ENCODE data around the gene KRTAP2-1.
"Not testable (repeated sequence)": the region's sequence is repeated elsewhere in the genome, so short reads cannot be mapped to it uniquely, and the experiment has no call there.

The KRTAP2-1 gene

DNA sequence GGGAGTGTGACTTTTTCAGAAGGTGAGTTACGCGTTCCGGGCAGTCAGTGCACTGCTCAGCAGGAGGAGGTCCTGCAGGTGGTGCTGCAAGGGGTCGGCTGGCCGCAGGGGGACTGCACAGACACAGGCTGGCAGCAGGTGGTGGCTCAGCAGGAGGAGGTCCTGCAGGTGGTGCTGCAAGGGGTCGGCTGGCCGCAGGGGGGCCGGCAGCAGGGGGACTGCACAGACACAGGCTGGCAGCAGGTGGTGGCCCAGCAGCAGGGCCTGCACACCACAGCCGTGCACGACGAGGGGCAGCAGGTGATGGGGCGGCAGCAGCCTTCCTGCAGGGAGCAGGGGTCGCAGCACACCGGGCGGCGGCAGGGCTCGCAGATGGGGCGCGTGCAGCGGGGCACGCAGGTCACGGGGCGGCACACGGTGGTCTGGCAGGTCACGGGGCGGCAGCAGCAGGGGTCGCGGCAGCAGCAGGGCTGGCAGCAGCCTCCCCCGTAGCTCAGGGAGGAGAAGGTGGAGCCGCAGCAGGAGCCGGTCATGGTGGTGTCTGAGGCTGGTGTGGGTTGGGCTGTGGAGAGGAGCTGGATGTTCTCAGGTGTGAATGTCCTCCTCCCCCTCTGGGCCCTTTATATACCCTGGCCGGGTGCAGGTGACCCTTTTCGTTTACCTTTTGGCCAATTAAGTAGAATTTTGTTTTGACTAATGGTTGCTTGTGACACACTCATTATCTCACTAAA, at the start of gene KRTAP2-1:
Gene KRTAP2-1 (minus strand): TSS at position 582 of the 731 bp plus-strand sequence. CDS start 49 bp downstream, at position 533.
- not testable (repeated sequence) for DNase-seq

DNA sequence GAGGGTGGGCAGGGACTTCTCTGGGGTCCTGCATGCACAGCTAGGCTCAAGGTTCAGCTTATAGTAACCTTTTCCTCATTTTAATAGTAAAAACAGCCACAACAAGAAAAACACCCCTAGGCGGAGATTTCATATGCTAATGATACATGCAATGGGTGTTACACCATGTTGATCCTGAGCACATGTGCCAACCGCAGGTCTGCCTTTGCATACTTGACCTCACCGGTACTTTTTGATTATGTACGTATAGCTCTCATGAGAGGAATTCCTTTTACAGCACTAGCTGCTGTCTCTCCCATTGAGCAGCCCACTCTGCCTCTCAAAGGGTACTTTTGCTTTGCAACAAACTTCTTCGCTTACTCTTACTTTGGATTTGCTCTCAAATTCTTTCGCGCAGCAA, 48.9 kb upstream of the KRTAP2-1 start:
- no peak for DNase-seq

- not testable (repeated sequence) for DNase-seq
Observed at GRCh38 chr17:41088760-41089352, 41.7 kb upstream of the KRTAP2-1 start.

GRCh38 chr17:41084100-41084856, 37.2 kb upstream of the KRTAP2-1 start, which contains the start of gene KRTAP4-7:
TSS of gene KRTAP4-7 (plus strand) at chr17:41084150. CDS start at chr17:41084207, 57 bp downstream.
- DNase-seq: not testable (repeated sequence)

- DNase-seq: not testable (repeated sequence)
Observed at GRCh38 chr17:41083427-41083826, 36.3 kb upstream of the KRTAP2-1 start.

- no peak for DNase-seq
Observed at GRCh38 chr17:41082626-41083025, 35.5 kb upstream of the KRTAP2-1 start.

DNA sequence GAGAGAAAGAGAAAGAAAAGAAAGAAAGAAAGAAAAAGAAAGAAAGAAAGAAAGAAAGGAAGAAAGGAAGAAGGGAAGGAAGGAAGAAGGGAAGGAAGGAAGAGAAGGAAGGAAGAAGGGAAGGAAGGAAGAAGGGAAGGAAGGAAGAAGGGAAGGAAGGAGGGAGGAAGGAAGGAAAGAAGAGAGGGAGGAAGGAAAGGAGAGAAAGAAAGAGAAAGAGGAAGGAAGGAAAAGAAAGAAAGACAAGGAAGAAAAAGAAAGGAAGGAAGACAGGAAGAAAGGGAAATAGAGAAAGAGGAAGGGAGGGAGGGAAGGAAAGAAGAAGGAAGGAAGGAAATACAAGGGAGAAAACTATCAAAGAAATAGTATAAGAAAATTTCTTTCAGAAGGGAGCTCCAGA, 29.7 kb upstream of the KRTAP2-1 start:
- no peak for DNase-seq

GRCh38 chr17:41073676-41074075, 26.6 kb upstream of the KRTAP2-1 start:
- DNase-seq: no peak

GRCh38 chr17:41071606-41072360, 24.7 kb upstream of the KRTAP2-1 start:
- DNase-seq: no peak

- DNase-seq: no peak
Observed at GRCh38 chr17:41069031-41069430, 21.9 kb upstream of the KRTAP2-1 start.

DNA sequence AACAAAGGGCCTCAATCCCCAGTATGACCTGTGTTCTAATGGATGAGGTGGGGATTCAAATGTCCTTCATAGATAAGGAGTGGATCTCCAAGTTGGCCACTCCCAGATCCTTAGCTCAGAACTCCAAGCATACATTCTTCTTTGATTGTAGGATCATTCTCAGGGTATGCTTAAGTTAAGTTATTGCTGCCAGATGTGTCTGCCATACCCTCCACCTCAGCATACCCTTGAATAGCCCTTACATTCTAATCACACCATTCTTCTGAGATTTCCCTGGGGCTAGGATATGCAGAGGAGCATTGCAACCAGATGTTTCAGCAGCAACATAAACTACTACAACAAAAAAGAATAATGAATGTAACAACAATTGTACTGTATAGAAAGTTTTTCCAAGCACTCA, 20.2 kb upstream of the KRTAP2-1 start:
- DNase-seq: no peak

DNA sequence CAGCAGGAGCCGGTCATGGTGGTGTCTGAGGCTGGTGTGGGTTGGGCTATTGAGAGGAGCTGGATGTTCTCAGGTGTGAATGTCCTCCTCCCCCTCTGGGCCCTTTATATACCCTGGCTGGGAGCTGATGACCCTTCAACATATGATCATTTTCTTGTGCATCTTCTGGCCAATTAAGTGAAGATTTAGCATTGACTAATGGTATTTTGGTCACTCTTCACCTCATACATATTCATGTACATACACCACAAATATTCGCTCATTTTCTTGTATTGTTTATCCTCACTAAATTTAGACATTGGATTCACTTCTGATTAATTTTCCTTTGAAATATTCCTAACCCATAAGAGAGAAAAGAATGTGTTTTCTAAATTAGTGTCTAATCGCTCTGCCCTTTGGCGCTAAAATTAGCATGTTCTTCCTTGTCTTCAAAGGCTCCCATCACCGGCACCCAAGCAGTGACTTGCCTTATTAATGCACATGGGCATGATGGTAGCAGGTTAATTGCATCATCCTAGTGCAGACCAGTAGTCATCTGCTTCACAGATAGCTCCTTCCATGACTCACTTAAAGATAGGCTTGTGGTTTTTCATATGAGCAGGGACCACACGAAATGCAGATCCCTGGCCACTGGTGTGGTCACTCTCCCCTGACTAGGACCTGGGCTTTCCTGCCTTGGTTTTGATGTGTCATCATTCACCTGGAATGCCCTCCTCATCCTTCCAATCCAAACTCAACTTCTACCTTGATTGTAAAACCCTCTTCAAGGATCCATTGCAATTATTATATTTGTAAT, 18.9 kb upstream of the KRTAP2-1 start, which contains the start of gene KRTAP2-4:
Gene KRTAP2-4 (minus strand): TSS at position 51 of the 796 bp plus-strand sequence. CDS start 34 bp downstream, at position 17.
- no peak for DNase-seq

DNA sequence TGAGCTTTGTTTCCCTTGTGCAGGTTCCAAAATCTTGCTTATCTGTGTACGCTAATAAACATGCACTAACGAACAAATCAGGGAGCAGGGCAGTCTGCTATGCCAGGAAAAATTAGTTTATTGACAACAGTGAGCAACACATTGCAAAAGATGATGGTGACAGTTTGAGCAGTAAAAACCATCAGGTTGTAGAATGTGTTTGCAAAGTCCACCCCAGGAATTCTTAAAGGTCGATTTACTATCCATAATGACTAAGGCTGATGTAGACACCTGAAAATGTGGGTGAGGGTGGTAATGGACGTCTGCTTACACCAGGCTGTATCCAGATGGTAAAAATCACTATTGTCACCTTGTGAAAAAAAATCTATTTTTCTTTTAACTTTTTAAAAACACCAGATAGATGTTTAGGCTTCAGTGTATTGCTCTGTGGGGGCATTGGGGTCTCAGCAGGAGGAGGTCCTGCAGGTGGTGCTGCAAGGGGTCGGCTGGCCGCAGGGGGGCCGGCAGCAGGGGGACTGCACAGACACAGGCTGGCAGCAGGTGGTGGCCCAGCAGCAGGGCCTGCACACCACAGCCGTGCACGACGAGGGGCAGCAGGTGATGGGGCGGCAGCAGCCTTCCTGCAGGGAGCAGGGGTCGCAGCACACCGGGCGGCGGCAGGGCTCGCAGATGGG, 18.0 kb upstream of the KRTAP2-1 start:
- DNase-seq: not testable (repeated sequence)

- DNase-seq: no peak
Observed at GRCh38 chr17:41064301-41064700, 17.2 kb upstream of the KRTAP2-1 start.

DNA sequence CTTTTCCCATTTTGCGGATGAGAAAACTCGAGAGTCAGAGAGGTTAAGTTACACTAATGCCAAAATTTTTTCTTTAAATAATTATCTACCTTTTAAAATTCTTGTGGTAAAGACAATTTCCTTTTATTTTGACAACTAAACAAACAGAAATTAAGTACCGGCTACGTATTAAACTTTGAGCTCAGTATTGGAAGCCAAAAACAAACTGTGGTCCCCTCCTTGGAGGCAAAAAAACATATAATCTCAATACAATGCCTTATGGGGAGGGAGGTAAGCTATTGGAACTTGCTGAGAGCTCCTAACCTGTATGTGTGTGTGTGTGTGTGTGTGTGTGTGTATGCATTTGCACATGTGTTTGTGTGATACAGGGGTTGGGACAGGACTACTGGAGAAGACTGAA, 16.3 kb upstream of the KRTAP2-1 start:
- no peak for DNase-seq

GRCh38 chr17:41061964-41062363, 14.8 kb upstream of the KRTAP2-1 start:
- DNase-seq: no peak

DNA sequence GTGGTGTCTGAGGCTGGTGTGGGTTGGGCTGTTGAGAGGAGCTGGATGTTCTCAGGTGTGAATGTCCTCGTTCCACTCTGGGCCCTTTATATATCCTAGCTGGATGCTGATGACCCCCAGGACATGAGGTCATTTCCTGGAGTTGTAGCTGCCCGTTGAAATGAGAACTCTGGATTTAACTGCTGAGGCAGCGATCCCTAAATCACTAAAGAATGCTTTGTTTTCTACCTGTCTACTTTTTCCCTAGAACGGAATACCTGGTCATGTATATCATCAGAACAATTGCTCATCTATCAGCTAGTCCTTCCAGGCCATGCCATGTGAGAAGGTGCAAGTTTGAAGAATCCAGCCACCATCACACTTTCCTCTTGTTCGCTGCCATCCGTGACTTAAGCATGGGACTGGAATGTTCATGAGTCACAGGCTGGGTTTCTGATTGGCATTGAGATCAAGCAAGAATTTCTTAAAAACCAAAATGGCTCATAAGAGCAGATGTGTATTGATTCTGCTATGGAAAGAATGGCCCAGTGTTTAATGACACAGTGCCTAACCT, 13.0 kb upstream of the KRTAP2-1 start, which contains the start of gene KRTAP2-3:
Gene KRTAP2-3 (minus strand): TSS at position 63 of the 553 bp plus-strand sequence. CDS start 64 bp downstream, outside the sequence.
- no peak for DNase-seq

DNA sequence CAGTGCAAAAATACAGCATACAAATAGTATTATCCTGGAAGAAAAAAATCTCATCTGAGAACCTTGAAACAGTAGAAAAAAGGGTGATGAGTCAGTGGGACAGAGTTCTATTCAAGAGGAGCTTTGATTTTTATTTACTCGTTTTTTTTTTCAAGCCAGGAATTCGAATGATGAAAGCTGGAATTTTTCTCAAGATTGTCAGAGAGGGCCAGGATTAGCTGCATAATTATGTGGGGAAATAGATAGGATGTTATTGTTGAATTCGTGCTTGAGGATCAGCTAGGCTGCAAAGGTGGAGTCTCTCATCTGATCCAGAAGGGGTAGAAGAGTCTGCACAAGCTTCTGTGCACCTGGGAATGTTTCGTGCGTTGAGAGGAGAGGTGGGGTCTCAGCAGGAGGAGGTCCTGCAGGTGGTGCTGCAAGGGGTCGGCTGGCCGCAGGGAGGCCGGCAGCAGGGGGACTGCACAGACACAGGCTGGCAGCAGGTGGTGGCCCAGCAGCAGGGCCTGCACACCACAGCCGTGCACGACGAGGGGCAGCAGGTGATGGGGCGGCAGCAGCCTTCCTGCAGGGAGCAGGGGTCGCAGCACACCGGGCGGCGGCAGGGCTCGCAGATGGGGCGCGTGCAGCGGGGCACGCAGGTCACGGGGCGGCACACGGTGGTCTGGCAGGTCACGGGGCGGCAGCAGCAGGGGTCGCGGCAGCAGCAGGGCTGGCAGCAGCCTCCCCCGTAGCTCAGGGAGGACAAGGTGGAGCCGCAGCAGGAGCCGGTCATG, 12.3 kb upstream of the KRTAP2-1 start:
- not testable (repeated sequence) for DNase-seq

DNA sequence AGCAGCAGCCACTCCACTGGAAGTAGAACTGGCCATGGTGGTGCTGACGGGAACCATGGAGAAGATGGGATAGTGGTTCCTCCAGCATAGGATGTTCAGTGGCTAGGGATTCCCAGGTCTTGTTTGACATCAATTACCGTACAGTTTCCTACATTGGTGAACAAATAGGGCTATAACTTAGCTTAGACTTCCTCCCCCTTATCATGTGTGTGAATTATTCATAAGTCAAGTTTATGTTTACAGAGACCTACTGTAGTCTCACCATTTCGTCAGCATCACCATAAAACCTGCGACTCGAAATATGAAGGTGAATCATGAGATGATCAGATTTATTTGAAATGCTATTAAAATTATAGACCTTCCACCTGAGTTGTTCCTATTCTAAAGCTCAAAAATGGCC, 11.6 kb upstream of the KRTAP2-1 start:
- DNase-seq: no peak

DNA sequence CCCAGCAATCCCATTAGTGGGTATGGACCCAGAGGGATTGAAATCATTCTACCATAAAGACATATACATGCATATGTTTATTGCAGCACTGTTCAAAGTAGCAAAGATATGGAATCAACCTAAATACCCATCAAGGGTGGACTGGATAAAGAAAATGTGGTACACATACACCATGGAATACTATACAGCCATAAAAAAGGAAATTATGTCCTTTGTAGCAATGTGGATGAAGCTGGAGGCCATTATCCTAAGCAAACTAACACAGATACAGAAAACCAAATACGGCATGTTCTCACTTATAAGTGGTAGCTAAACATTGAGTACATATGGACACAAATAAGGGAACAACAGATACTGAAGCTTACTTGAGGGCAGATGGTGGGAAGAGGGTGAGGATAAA, 10.4 kb upstream of the KRTAP2-1 start:
- DNase-seq: no peak
